Left cardiac atrium (tissue), 4 donors: ENCODE results near the gene KRTAP9-3. TPM values are rescaled to one million over a fixed set of nuclear protein-coding genes. Genes with fewer than 3 reads are reported as not detected.
"Not testable (repeated sequence)": the region's sequence is repeated elsewhere in the genome, so short reads cannot be mapped to it uniquely, and the experiment has no call there.

Experiments
- ATAC-seq, 2 donors: fragments of 200-7000 bp; cut with Tn5 transposase; one replicate each; pipeline ENCODE4 v1.9.1; 2020; ENCODE audit warnings: mild to moderate bottlenecking in 2 of 2, moderate library complexity in 2 of 2
- DNase-seq: peaks from one replicate; pipeline ENCODE4 v3.0.0-alpha.2; 2020
- intact Hi-C, 2 donors: fragments of 100-400 bp; cut with DNase I; formaldehyde crosslinking; loops; one replicate each; pipeline versions ENCODE4 v1.14.1 to v1.15.1; 2022 to 2023
- total RNA-seq, 2 donors: library from RNA; stranded (reverse); fragmentation: NEBNext Ultra II Directional; extraction: Animal tissue kit (Norgen Biotek cat#: 25700); gene quantifications; one replicate each; pipeline ENCODE4 v1.2.1, GENCODE V29; 2021
- donor health status: DM: no; HTN: yes; CAD: no.
- donor health status: DM: no; HTN: yes; CAD: no; lungs with severe emphysema.
- donor health status: DM: yes; HTN: yes; CAD: no.
- donor health status: Dilated cardiomyopathy.

KRTAP9-3 gene
- total RNA-seq, 2 donors from 2014 or later: not detected

GRCh38 chr17:41246995-41247787 is 14.9 kb downstream of the KRTAP9-3 start:
- ATAC-seq, DNase-seq, intact Hi-C loops: not testable (repeated sequence)

GRCh38 chr17:41249637-41250240 is 17.5 kb downstream of the KRTAP9-3 start, which contains the start of gene KRTAP9-4:
KRTAP9-4 (plus strand) TSS chr17:41249687; CDS start chr17:41249721, 34 bp downstream.
- ATAC-seq, intact Hi-C loops, DNase-seq: not testable (repeated sequence)

- ATAC-seq: no peak
- no peak for DNase-seq
- intact Hi-C loops: no loop called here
These were observed 19.0 kb downstream of the KRTAP9-3 start for GRCh38 chr17:41251261-41251660.

GRCh38 chr17:41254861-41255260 is 22.6 kb downstream of the KRTAP9-3 start:
- ATAC-seq: no peak
- intact Hi-C loops: no loop called here
- no peak for DNase-seq

GRCh38 chr17:41255381-41256290 is 23.4 kb downstream of the KRTAP9-3 start, which contains the start of gene KRTAP9-9:
KRTAP9-9 (plus strand) TSS chr17:41255384.
- DNase-seq, ATAC-seq, intact Hi-C loops: not testable (repeated sequence)

- ATAC-seq: no peak
- intact Hi-C loops: no loop called here
- no peak for DNase-seq
These were observed 24.0 kb downstream of the KRTAP9-3 start for GRCh38 chr17:41256291-41256685.

- intact Hi-C loops: no loop called here
- no peak for ATAC-seq
These were observed 26.2 kb downstream of the KRTAP9-3 start for GRCh38 chr17:41258406-41258805.

GRCh38 chr17:41263212-41263611 is 31.0 kb downstream of the KRTAP9-3 start:
- intact Hi-C loops: no loop called here

More at GRCh38 chr17:41258406-41258805, 26.2 kb downstream of the KRTAP9-3 start:
- DNase-seq: no peak

GRCh38 chr17:41264599-41264998 is 32.4 kb downstream of the KRTAP9-3 start:
- ATAC-seq (no peak), DNase-seq (no peak)
- intact Hi-C loops: no loop called here

More at GRCh38 chr17:41263212-41263611, 31.0 kb downstream of the KRTAP9-3 start:
- no peak for DNase-seq
- ATAC-seq: no peak

- no peak for DNase-seq
- intact Hi-C loops: no loop called here
- ATAC-seq: no peak
These were observed 32.8 kb downstream of the KRTAP9-3 start, which contains the start of gene KRTAP9-6 for GRCh38 chr17:41265078-41265477. KRTAP9-6 (plus strand) TSS chr17:41265378; CDS start chr17:41265378, 0 bp downstream.

GRCh38 chr17:41267711-41268110 is 35.5 kb downstream of the KRTAP9-3 start:
- ATAC-seq (no peak), DNase-seq (no peak)
- intact Hi-C loops: no loop called here

GRCh38 chr17:41271323-41271722 is 39.1 kb downstream of the KRTAP9-3 start:
- DNase-seq, ATAC-seq, intact Hi-C loops: not testable (repeated sequence)

GRCh38 chr17:41271858-41272257 is 39.6 kb downstream of the KRTAP9-3 start:
- intact Hi-C loops: no loop called here
- DNase-seq (no peak), ATAC-seq (no peak)

- ATAC-seq, DNase-seq, intact Hi-C loops: not testable (repeated sequence)
These were observed 43.5 kb downstream of the KRTAP9-3 start, which contains the start of gene KRTAP9-7 for GRCh38 chr17:41275648-41276190. KRTAP9-7 (plus strand) TSS chr17:41275698; CDS start chr17:41275698, 0 bp downstream.

- ATAC-seq: no peak
- intact Hi-C loops: no loop called here
- DNase-seq: no peak
These were observed 46.1 kb downstream of the KRTAP9-3 start for GRCh38 chr17:41278176-41278955.
